HG03571 (cell line): Measurements from ENCODE around the gene ADAM8.
"Not testable (repeated sequence)": the region's sequence is repeated elsewhere in the genome, so short reads cannot be mapped to it uniquely, and the experiment has no call there.

Experiments used
- ATAC-seq: cut with Tn5 transposase; IDR thresholded peaks from one replicate; pipeline ENCODE4 v1.9.1; 2021; ENCODE audit not compliant: unreplicated experiment

Gene ADAM8

GRCh38 chr10:133269367-133269766 lies 7.3 kb downstream of the ADAM8 start:
- no peak for ATAC-seq

GRCh38 chr10:133268532-133268931 lies 8.1 kb downstream of the ADAM8 start:
- ATAC-seq, result no peak

- ATAC-seq, result no peak
Observed at GRCh38 chr10:133267829-133268228, 8.8 kb downstream of the ADAM8 start.

- no peak for ATAC-seq
Observed at GRCh38 chr10:133267293-133267692, 9.4 kb downstream of the ADAM8 start.

- no peak for ATAC-seq
Observed at GRCh38 chr10:133266056-133266795, 10.4 kb downstream of the ADAM8 start.

DNA sequence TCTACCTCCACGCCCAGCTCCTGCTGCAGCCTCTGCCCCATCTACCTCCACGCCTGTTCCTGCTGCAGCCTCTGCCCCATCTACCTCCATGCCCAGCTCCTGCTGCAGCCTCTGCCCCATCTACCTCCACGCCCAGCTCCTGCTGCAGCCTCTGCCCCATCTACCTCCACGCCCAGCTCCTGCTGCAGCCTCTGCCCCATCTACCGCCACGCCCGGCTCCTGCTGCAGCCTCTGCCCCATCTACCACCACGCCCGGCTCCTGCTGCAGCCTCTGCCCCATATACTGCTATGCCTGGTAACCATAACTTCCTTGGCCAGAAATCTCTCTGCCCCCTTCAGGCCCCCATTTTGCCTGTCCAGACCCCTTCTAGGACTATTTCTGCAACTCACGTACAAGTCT lies 11.6 kb downstream of the ADAM8 start:
- not testable (repeated sequence) for ATAC-seq

DNA sequence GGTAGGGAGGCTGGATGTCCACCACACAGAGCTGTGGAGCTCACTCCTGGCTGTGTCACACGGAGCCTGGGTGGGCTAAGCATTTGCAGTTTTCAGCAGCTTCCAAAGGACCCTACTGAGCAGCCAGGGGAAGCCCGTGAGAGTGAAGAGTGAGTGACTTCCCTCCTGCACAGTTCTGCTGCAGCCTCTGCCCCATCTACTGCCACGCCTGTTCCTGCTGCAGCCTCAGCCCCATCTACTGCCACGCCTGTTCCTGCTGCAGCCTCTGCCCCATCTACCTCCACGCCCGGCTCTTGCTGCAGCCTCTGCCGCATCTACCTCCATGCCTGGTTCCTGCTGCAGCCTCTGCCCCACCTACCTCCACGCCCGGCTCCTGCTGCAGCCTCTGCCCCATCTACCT lies 12.2 kb downstream of the ADAM8 start:
- ATAC-seq, result no peak

- no peak for ATAC-seq
Observed at GRCh38 chr10:133263674-133264073, 13.0 kb downstream of the ADAM8 start.

- ATAC-seq, result no peak
Observed at GRCh38 chr10:133262696-133263095, 14.0 kb downstream of the ADAM8 start.

- ATAC-seq, result peak; percentile 44
Observed at GRCh38 chr10:133261726-133262325, 14.8 kb downstream of the ADAM8 start.

DNA sequence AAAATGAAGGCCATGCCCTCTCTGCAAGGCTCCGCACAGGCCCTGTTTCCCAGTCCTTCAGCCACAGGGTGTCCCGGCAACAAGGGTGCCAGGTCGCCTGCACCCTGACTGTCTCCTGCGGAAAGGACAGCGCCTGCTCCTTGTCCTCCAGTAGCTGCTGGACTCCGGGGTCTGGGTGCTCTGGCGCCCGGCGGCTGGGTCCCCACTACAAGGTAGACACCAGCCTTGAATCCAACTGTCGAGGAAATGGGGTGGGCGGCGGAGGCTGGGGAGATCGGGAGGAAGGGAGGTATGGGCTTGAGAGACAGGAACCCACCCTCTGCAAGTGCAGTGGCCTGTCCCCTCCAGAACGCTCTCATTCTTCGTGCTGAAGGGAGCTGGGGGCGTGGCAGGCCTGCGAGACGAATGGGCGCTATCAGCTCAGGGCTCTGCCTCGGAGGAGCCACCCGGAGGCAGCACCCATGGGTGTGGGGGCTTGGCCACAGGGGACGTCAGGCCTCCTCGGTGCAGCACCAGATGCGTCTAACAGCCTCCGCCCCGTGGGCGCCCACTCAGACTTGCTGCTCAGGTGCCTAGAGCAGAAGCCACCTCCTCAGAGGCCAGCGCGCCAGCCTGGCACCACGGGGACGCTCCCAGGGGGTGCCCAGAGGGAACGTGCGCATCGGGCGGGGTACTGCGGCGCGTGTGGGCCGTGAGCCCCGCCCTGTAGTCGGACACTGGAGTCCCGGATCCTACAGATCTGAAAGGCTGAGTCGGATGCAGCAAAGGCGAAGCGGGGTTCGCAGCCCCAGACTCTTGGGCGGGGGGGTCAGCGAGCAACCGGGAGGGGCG lies 15.6 kb downstream of the ADAM8 start:
- ATAC-seq, result peak; percentile 35

- no peak for ATAC-seq
Observed at GRCh38 chr10:133259602-133259989, 17.1 kb downstream of the ADAM8 start.

GRCh38 chr10:133258818-133259601 lies 17.7 kb downstream of the ADAM8 start:
- ATAC-seq, result no peak

- no peak for ATAC-seq
Observed at GRCh38 chr10:133258066-133258817, 18.4 kb downstream of the ADAM8 start.

DNA sequence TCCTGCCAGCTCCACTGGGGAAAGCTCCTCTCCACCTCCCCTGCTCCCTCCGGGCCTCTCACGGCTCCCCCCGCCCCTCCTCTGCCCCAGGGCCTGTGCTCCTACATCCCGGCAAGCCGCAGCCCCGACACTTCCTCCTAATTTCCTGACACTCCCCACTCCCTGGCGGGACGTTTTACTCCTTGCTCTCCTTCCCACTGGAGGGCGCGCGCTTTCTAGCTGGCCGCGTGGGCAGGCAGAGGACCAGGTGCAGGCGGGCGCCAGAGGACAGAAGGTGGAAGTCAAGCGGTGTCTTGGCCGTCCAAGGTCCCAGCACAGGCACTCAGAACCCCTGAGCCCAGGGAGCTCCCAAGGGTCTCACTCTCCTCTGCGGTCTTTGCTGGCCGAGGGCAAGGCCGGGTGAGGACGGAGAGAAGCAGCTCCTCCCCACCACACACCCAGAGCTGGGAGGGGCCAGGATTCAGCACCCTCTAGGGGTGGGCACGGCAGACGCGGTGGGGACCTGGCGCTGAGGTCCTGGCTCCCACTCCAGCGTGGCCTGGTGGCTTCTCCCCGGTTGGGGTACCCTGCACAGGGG lies 19.1 kb downstream of the ADAM8 start:
- no peak for ATAC-seq

- no peak for ATAC-seq
Observed at GRCh38 chr10:133255323-133255722, 21.3 kb downstream of the ADAM8 start.

GRCh38 chr10:133254421-133255120 lies 22.1 kb downstream of the ADAM8 start:
- ATAC-seq, result no peak

DNA sequence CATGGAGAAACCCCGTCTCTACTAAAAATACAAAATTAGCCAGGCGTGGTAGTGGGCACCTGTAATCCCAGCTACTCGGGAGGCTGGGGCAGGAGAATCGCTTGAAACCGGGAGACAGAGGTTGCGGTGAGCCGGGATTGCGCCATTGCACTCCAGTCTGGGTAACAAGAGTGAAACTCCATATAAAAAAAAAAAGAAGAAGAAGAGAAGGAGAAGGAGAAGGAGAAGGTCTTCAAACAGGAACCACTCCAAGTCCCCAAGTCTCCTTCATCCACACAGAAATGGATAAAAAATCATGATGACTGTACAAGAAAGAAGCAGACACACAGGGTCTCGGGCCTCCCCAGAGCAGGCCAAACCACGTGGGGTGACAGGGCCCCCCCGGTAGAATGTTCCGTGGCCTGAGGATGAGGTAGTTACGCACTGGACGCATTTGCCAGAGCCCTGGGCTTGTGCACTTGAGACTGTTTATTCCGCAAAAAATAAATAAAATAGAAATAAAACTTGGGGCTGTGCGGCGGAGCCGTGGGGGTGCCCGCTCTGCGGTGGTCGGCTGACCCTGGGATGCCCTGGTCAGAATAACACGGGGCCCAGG lies 23.2 kb downstream of the ADAM8 start:
- ATAC-seq, result no peak

- ATAC-seq, result no peak
Observed at GRCh38 chr10:133252223-133252552, 24.5 kb downstream of the ADAM8 start.
